ENCODE measurements around the gene THOC6. TPM values are rescaled to one million over a fixed set of nuclear protein-coding genes. Genes with fewer than 3 reads are reported as not detected.

The THOC6 gene
- polyA plus RNA-seq, 3 donors: 42.4 to 59.2 (median 57.7) TPM

DNA sequence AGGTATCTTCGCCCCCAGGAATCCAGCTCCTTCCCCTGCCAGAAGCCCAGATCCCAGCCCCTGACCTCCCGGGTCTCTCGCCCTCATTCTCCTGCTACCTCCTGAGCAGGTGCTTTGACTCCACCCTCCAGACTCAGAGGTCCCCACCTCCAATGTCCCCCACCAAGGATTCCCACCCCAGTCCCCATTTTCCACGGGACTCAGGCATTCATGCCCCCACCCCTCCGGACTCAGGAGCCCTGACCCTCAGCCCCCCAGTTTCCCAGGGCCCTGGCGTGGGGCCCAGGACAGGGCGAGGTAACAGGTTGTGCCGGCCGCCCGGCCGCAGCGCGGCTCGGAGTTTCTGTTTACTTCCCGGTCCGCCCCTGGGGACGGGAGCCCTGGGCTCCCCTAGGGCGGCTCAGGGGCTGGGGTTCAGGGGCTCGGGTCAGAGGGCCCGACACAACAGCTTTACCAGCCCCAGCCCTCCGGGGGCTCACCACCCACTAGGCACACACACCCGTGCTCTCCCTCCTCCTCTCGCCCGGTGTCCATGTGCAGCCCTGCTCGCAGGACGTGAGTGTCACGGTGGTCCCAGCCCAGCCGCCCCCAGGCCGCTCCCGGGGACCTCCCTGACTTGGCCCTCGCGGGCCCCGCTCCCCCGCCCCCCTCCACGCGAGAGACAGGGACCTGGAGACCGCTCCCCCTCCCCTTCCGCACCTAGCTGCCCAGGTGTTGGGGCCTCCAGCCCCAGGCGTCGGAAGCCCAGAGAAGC lies 12.3 kb downstream of the THOC6 start:
- Histone ChIP-seq H3K4me1 (ENCODE audit: control insufficient read depth in 1 of 2, insufficient read depth in 2 of 2, low read length in 2 of 2) (peaks cover 7 to 17% of the 10 kb centered on the region in 2 donors), H3K27ac (ENCODE audit: low read depth in 1 of 2, low read length in 2 of 2) (no peak overlapping the region), H3K4me3 (replicated peaks in 1 of 3; ENCODE audit: low read depth in 2 of 3, low read length in 3 of 3) (no peak overlapping the region), H3K27me3 (ENCODE audit: control insufficient read depth in 2 of 2, insufficient read depth in 2 of 2, low read length in 2 of 2) (peaks cover 45 to 90% of the 10 kb centered on the region in 2 donors), H3K9ac (ENCODE audit: insufficient read depth, low read length, poor library complexity, severe bottlenecking) (peak overlapping the region; percentile 4), H2AFZ (ENCODE audit: insufficient read depth, low read depth, low read length, poor library complexity, severe bottlenecking) (no peak overlapping the region), H3K9me3 (replicated peaks in 1 of 2; ENCODE audit: control insufficient read depth in 1 of 2, insufficient read depth in 1 of 2, low read length in 2 of 2) (peaks cover 0 to 19% of the 10 kb centered on the region in 2 donors), H4K20me1 (ENCODE audit: insufficient read depth, low read length) (no peaks in the 10 kb centered on the region), H3K79me2 (ENCODE audit: insufficient read depth, low read length) (no peaks in the 10 kb centered on the region), H3K36me3 (replicated peaks in 1 of 2; ENCODE audit: control insufficient read depth in 1 of 2, insufficient read depth in 2 of 2, low read length in 2 of 2) (no peaks in the 10 kb centered on the region), H3K4me2 (replicated peaks; ENCODE audit: extremely low read depth, low read length, poor library complexity, severe bottlenecking) (peak overlapping the region; percentile 16)
- Mint-ChIP-seq H3K4me1 (peaks cover 17% of the 10 kb centered on the region), H3K4me3 (peak overlapping the region in 1 of 2 donors; percentile 88), H3K27ac (no peak overlapping the region), H3K36me3 (peaks cover 8 to 15% of the 10 kb centered on the region in 2 donors), H3K27me3 (ENCODE audit: low read depth in 3 of 3) (peaks cover 70 to 98% (median 92%) of the 10 kb centered on the region in 3 donors), H3K9me3 (peaks cover 3 to 34% (median 14%) of the 10 kb centered on the region in 7 donors)
- intact Hi-C loops (cut with micrococcal nuclease): no loop called here
- WGBS (ENCODE audit: insufficient coverage): 5% methylated on average over 39 of the region's 40 CpGs
- no peak for DNase-seq
- TF ChIP-seq, protein P1, sequence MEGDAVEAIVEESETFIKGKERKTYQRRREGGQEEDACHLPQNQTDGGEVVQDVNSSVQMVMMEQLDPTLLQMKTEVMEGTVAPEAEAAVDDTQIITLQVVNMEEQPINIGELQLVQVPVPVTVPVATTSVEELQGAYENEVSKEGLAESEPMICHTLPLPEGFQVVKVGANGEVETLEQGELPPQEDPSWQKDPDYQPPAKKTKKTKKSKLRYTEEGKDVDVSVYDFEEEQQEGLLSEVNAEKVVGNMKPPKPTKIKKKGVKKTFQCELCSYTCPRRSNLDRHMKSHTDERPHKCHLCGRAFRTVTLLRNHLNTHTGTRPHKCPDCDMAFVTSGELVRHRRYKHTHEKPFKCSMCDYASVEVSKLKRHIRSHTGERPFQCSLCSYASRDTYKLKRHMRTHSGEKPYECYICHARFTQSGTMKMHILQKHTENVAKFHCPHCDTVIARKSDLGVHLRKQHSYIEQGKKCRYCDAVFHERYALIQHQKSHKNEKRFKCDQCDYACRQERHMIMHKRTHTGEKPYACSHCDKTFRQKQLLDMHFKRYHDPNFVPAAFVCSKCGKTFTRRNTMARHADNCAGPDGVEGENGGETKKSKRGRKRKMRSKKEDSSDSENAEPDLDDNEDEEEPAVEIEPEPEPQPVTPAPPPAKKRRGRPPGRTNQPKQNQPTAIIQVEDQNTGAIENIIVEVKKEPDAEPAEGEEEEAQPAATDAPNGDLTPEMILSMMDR (IDR thresholded peaks at IDR 0.05): no peak

DNA sequence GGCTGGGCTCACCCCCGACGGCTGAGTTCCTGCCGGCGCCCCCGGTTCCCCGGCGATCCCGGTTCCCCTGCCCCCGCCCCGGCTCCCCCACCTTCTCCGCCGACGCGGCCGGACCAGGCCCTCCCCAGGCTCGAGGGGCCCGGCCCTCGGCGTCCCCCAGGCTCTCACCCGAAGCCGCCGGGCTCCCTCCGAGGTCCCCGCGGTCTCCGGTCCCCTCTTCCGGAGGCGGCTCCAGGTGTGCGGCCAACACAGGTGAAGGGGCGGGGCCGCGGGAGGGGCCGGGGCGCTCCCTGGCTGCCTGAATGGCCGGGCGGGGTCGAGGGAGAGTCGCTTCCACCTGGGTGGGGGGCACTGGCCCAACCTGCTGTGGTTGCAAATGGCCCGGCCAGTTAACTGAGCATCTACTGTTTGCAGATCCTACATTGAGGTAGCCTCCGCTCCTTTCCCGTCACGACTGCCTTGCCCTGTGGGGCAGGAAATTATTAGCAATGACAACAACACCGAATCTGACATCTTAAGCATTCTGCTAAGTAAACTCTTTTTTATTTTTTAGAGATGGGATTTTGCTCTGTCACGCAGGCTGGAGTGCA lies 13.0 kb downstream of the THOC6 start, which contains the start of gene BICDL2:
Gene BICDL2, minus strand, starts transcription at position 219 of the 590 bp plus-strand sequence. CDS start 1,448 bp downstream, outside the sequence.
- no peak within 1 kb of the TSS for H2AFZ ChIP-seq (ENCODE audit: insufficient read depth, low read depth, low read length, poor library complexity, severe bottlenecking)
- H3K79me2 ChIP-seq (ENCODE audit: insufficient read depth, low read length): no peaks in the 10 kb centered on the region
- H3K27ac ChIP-seq (ENCODE audit: low read depth in 1 of 2, low read length in 2 of 2): no peak within 1 kb of the TSS
- Mint-ChIP-seq H3K36me3 (peaks cover 8 to 15% of the 10 kb centered on the region in 2 donors), H3K4me1 (peaks cover 17% of the 10 kb centered on the region), H3K9me3 (peaks cover 3 to 34% (median 14%) of the 10 kb centered on the region in 7 donors), H3K4me3 (peak within 1 kb of the TSS in 1 of 2 donors; percentile 88), H3K27me3 (ENCODE audit: low read depth in 3 of 3) (peaks cover 72 to 95% (median 92%) of the 10 kb centered on the region in 3 donors), H3K27ac (no peak within 1 kb of the TSS)
- intact Hi-C loops (cut with micrococcal nuclease): no loop called here
- no peak within 1 kb of the TSS for H3K4me3 ChIP-seq (replicated peaks in 1 of 3; ENCODE audit: low read depth in 2 of 3, low read length in 3 of 3)
- DNase-seq: no peak
- peak within 1 kb of the TSS; percentile 4 for H3K9ac ChIP-seq (ENCODE audit: insufficient read depth, low read length, poor library complexity, severe bottlenecking)
- no peaks in the 10 kb centered on the region for H3K36me3 ChIP-seq (replicated peaks in 1 of 2; ENCODE audit: control insufficient read depth in 1 of 2, insufficient read depth in 2 of 2, low read length in 2 of 2)
- no peaks in the 10 kb centered on the region for H4K20me1 ChIP-seq (ENCODE audit: insufficient read depth, low read length)
- TF ChIP-seq, protein P1 (IDR thresholded peaks at IDR 0.05): no peak
- peak within 1 kb of the TSS; percentile 16 for H3K4me2 ChIP-seq (replicated peaks; ENCODE audit: extremely low read depth, low read length, poor library complexity, severe bottlenecking)
- WGBS (ENCODE audit: insufficient coverage): 2% methylated on average over 35 of the region's 44 CpGs
- peaks cover 7 to 17% of the 10 kb centered on the region in 2 donors for H3K4me1 ChIP-seq (ENCODE audit: control insufficient read depth in 1 of 2, insufficient read depth in 2 of 2, low read length in 2 of 2)
- peaks cover 45 to 84% of the 10 kb centered on the region in 2 donors for H3K27me3 ChIP-seq (ENCODE audit: control insufficient read depth in 2 of 2, insufficient read depth in 2 of 2, low read length in 2 of 2)
- H3K9me3 ChIP-seq (replicated peaks in 1 of 2; ENCODE audit: control insufficient read depth in 1 of 2, insufficient read depth in 1 of 2, low read length in 2 of 2): peaks cover 0 to 19% of the 10 kb centered on the region in 2 donors
